Progenitor cell of endocrine pancreas (in vitro differentiated cells): ENCODE measurements around the gene SEPTIN10. TPM values are rescaled to one million over a fixed set of nuclear protein-coding genes. Genes with fewer than 3 reads are reported as not detected.

ENCODE experiments used
- DNase-seq: peaks from one replicate; pipeline ENCODE4 v3.0.0; 2021; ENCODE audit warnings: low spot score; ENCODE audit not compliant: unreplicated experiment
- H3K27ac Mint-ChIP-seq: 2 replicates; pipeline ENCODE4 v1.8.0; 2021; ENCODE audit warnings: mild to moderate bottlenecking, moderate library complexity, mixed read lengths
- H3K27me3 Mint-ChIP-seq: 2 replicates; pipeline ENCODE4 v1.8.0; 2021; ENCODE audit warnings: mixed read lengths
- H3K36me3 Mint-ChIP-seq: 2 replicates; pipeline ENCODE4 v1.8.0; 2022; ENCODE audit warnings: mixed read lengths; ENCODE audit not compliant: insufficient read depth
- H3K4me1 Mint-ChIP-seq: 2 replicates; pipeline ENCODE4 v1.8.0; 2021; ENCODE audit warnings: low read depth, mixed read lengths
- H3K4me3 Mint-ChIP-seq: 2 replicates; pipeline ENCODE4 v1.8.0; 2021; ENCODE audit warnings: low read depth, mild to moderate bottlenecking, moderate library complexity, mixed read lengths
- H3K9me3 Mint-ChIP-seq: 2 replicates; pipeline ENCODE4 v1.8.0; 2021; ENCODE audit warnings: low read depth, mixed read lengths
- CTCF ChIP-seq: fragments of 200-600 bp; sonication (generic); IDR thresholded peaks from one replicate; pipeline ENCODE4 v1.5.0; 2021; ENCODE audit warnings: antibody characterized with exemption, mild to moderate bottlenecking; ENCODE audit not compliant: unreplicated experiment
- total RNA-seq: library from RNA; stranded (reverse); gene quantifications from 2 replicates; pipeline ENCODE4 v1.2.1, GENCODE V29; 2021

SEPTIN10 gene
- total RNA-seq, 1 donor from 2014 or later: 67.5 TPM

GRCh38 chr2:109609352-109610024 is 4.3 kb downstream of the SEPTIN10 start:
- H3K9me3 Mint-ChIP-seq: no peaks in the 10 kb centered on the region
- no peaks in the 10 kb centered on the region for H3K27me3 Mint-ChIP-seq
- H3K4me3 Mint-ChIP-seq: no peak overlapping the region
- H3K36me3 Mint-ChIP-seq: peaks cover 6% of the 10 kb centered on the region
- no peak overlapping the region for H3K27ac Mint-ChIP-seq
- H3K4me1 Mint-ChIP-seq: peaks cover 27% of the 10 kb centered on the region
- no peak for DNase-seq
- no peak for TF ChIP-seq CTCF

- peaks cover 7% of the 10 kb centered on the region for H3K36me3 Mint-ChIP-seq
- no peak for TF ChIP-seq CTCF
- no peaks in the 10 kb centered on the region for H3K9me3 Mint-ChIP-seq
- H3K4me3 Mint-ChIP-seq: no peak overlapping the region
- H3K27me3 Mint-ChIP-seq: no peaks in the 10 kb centered on the region
- H3K4me1 Mint-ChIP-seq: peaks cover 25% of the 10 kb centered on the region
- DNase-seq: no peak
- no peak overlapping the region for H3K27ac Mint-ChIP-seq
Observed at GRCh38 chr2:109607766-109608165, 6.0 kb downstream of the SEPTIN10 start.

- H3K27ac Mint-ChIP-seq: peak overlapping the region; percentile 62
- DNase-seq: no peak
- no peak for TF ChIP-seq CTCF
- no peak overlapping the region for H3K4me3 Mint-ChIP-seq
- peaks cover 10% of the 10 kb centered on the region for H3K36me3 Mint-ChIP-seq
- no peaks in the 10 kb centered on the region for H3K9me3 Mint-ChIP-seq
- peaks cover 17% of the 10 kb centered on the region for H3K4me1 Mint-ChIP-seq
- H3K27me3 Mint-ChIP-seq: no peaks in the 10 kb centered on the region
Observed at GRCh38 chr2:109604597-109604996, 9.2 kb downstream of the SEPTIN10 start.

GRCh38 chr2:109602617-109603188 is 11.1 kb downstream of the SEPTIN10 start:
- H3K4me3 Mint-ChIP-seq: no peak overlapping the region
- no peaks in the 10 kb centered on the region for H3K9me3 Mint-ChIP-seq
- no peak overlapping the region for H3K27ac Mint-ChIP-seq
- peaks cover 9% of the 10 kb centered on the region for H3K4me1 Mint-ChIP-seq
- peaks cover 9% of the 10 kb centered on the region for H3K36me3 Mint-ChIP-seq
- no peaks in the 10 kb centered on the region for H3K27me3 Mint-ChIP-seq
- DNase-seq: no peak
- TF ChIP-seq CTCF: no peak

GRCh38 chr2:109601783-109602182 is 12.0 kb downstream of the SEPTIN10 start:
- no peaks in the 10 kb centered on the region for H3K27me3 Mint-ChIP-seq
- peaks cover 9% of the 10 kb centered on the region for H3K36me3 Mint-ChIP-seq
- no peaks in the 10 kb centered on the region for H3K9me3 Mint-ChIP-seq
- no peak overlapping the region for H3K27ac Mint-ChIP-seq
- peaks cover 7% of the 10 kb centered on the region for H3K4me1 Mint-ChIP-seq
- no peak for TF ChIP-seq CTCF
- no peak overlapping the region for H3K4me3 Mint-ChIP-seq
- DNase-seq: no peak
